OCI-LY3 (cell line): ENCODE measurements around the gene PDE1A.

ENCODE experiments used
- H2AFZ ChIP-seq: fragments of 200-600, 300-600 bp; shearing (Covaris generic); 2 replicates; pipeline ENCODE4 v1.6.0; 2014; ENCODE audit warnings: antibody characterized with exemption, low read depth, low read length
- H3K27ac ChIP-seq: fragments of 200-600, 300-600 bp; sonication (generic); 2 replicates; pipeline ENCODE4 v1.5.1; 2014; ENCODE audit warnings: mild to moderate bottlenecking, low read length, moderate library complexity, mixed read lengths
- H3K27me3 ChIP-seq: fragments of 200-600, 300-600 bp; sonication (generic); 2 replicates; pipeline ENCODE4 v1.6.1; 2014; ENCODE audit warnings: low read depth, low read length, mixed read lengths
- H3K36me3 ChIP-seq: fragments of 200-600, 300-600 bp; sonication (generic); replicated peaks from 2 replicates; pipeline ENCODE3; 2014; ENCODE audit warnings: low read depth, low read length, mixed read lengths
- H3K4me1 ChIP-seq: fragments of 300-600, 200-600 bp; sonication (generic); 2 replicates; pipeline ENCODE4 v1.6.1; 2014; ENCODE audit warnings: low read length, mixed read lengths
- H3K4me2 ChIP-seq: fragments of 200-600, 300-600 bp; sonication (generic); 2 replicates; pipeline ENCODE4 v1.6.1; 2014; ENCODE audit warnings: low read length, mixed read lengths
- H3K4me3 ChIP-seq: fragments of 300-600, 200-600 bp; sonication (generic); 2 replicates; pipeline ENCODE4 v1.5.1; 2014; ENCODE audit warnings: antibody characterized with exemption, mild to moderate bottlenecking, low read length, moderate library complexity
- H3K79me2 ChIP-seq: fragments of 300-600, 200-600 bp; shearing (Covaris generic); 2 replicates; pipeline ENCODE4 v1.6.1; 2014; ENCODE audit warnings: mild to moderate bottlenecking, low read length, mixed read lengths
- H3K9ac ChIP-seq: fragments of 300-600, 200-600 bp; shearing (Covaris generic); 2 replicates; pipeline ENCODE4 v1.6.0; 2014; ENCODE audit warnings: mild to moderate bottlenecking, low read length, moderate library complexity
- H3K9me3 ChIP-seq: fragments of 200-600, 300-600 bp; shearing (Covaris generic); 2 replicates; pipeline ENCODE4 v1.6.1; 2014; ENCODE audit warnings: low read length, mixed read lengths; ENCODE audit not compliant: insufficient read depth
- H4K20me1 ChIP-seq: fragments of 200-600, 300-600 bp; sonication (generic); 2 replicates; pipeline ENCODE4 v1.6.1; 2016; ENCODE audit warnings: low read length, mixed read lengths; ENCODE audit not compliant: insufficient read depth
- EZH2phosphoT487 ChIP-seq: fragments of 200-600 bp; shearing (Covaris generic); IDR thresholded peaks from 2 replicates; pipeline ENCODE4 v1.6.1; 2018; ENCODE audit warnings: antibody characterized with exemption, mixed run types, low read depth
- TF ChIP-seq, protein P1 (sequence below): fragments of 200-600, 300-600 bp; sonication (generic); IDR thresholded peaks from 2 replicates; pipeline ENCODE4 v1.5.1; 2014; ENCODE audit warnings: antibody characterized with exemption, low read length, low read depth

Gene PDE1A

DNA sequence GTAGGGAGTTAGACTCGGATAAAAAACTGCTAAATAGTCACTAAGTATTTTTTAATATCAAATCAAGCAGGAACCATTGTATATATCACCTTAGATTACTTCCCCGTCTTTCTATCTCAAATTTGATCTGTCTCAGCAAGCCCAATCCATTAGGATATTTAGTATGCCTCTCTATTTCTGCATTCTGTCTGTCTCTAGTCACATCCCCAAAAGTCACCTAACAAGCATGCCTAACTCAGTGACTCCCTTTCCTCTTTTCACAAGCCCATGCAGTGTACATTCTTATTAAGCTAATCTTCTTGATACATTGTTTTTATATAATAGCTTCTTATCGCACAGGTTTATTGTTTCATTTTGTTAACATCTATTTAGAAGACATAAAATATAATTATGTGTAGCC, 57.8 kb downstream of the PDE1A start:
- Histone ChIP-seq H3K79me2 (no peaks in the 10 kb centered on the region), H3K9ac (no peak overlapping the region), H3K4me1 (no peaks in the 10 kb centered on the region), H4K20me1 (no peaks in the 10 kb centered on the region), H3K27me3 (no peaks in the 10 kb centered on the region), H3K4me3 (no peak overlapping the region), H2AFZ (no peak overlapping the region), H3K4me2 (no peak overlapping the region), H3K27ac (no peak overlapping the region), H3K9me3 (peaks cover 3% of the 10 kb centered on the region; the same call in 1 of the 2 replicates), H3K36me3 (no peaks in the 10 kb centered on the region)
- no peak for TF ChIP-seq EZH2phosphoT487

DNA sequence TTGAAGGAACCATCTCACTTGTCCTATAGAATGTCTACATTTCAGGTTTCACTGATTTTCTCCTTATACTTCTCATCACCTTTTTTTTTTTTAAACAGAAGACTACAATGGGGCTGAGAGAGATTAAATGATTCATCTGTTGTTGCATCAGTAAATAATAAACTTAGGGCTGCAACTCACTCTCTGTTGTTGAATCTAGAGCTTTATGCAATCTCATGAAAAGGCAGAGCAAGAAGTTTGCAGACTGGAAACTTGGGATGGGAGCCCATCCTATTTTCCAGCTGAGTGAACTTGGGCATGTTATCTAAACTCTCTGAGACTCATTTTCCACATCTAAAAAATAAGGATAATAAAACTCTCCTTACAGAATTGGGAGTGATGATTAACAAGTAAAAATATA, 58.4 kb downstream of the PDE1A start:
- Histone ChIP-seq H4K20me1 (no peaks in the 10 kb centered on the region), H2AFZ (no peak overlapping the region), H3K9ac (no peak overlapping the region), H3K9me3 (no peaks in the 10 kb centered on the region), H3K4me3 (no peak overlapping the region), H3K27me3 (no peaks in the 10 kb centered on the region), H3K27ac (no peak overlapping the region), H3K36me3 (no peaks in the 10 kb centered on the region), H3K79me2 (no peaks in the 10 kb centered on the region), H3K4me2 (no peak overlapping the region), H3K4me1 (no peaks in the 10 kb centered on the region)
- TF ChIP-seq, protein P1, sequence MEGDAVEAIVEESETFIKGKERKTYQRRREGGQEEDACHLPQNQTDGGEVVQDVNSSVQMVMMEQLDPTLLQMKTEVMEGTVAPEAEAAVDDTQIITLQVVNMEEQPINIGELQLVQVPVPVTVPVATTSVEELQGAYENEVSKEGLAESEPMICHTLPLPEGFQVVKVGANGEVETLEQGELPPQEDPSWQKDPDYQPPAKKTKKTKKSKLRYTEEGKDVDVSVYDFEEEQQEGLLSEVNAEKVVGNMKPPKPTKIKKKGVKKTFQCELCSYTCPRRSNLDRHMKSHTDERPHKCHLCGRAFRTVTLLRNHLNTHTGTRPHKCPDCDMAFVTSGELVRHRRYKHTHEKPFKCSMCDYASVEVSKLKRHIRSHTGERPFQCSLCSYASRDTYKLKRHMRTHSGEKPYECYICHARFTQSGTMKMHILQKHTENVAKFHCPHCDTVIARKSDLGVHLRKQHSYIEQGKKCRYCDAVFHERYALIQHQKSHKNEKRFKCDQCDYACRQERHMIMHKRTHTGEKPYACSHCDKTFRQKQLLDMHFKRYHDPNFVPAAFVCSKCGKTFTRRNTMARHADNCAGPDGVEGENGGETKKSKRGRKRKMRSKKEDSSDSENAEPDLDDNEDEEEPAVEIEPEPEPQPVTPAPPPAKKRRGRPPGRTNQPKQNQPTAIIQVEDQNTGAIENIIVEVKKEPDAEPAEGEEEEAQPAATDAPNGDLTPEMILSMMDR = no peak
- no peak for TF ChIP-seq EZH2phosphoT487

DNA sequence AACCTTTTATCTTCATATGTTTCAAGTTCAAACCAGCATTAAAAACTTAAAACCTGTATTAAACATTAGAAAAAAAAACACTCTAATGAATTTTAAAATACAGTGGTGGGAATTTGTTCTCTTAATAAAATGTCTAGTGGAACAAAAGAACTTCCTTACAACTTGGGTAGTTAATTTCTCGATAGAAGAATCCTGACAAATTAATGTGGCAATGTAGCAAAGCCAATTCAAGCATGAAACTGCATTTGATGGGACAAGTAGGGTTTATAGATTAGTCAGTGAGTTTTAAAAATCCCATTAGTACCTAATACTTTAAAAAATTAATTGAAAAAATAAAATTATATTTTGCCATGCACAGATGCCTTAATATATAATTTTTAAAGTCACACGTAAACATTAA, 59.4 kb downstream of the PDE1A start:
- Histone ChIP-seq H3K27ac (no peak overlapping the region), H3K36me3 (no peaks in the 10 kb centered on the region), H3K27me3 (no peaks in the 10 kb centered on the region), H3K9ac (no peak overlapping the region), H3K79me2 (no peaks in the 10 kb centered on the region), H3K9me3 (no peaks in the 10 kb centered on the region), H3K4me1 (no peaks in the 10 kb centered on the region), H3K4me2 (no peak overlapping the region), H2AFZ (no peak overlapping the region), H3K4me3 (no peak overlapping the region), H4K20me1 (no peaks in the 10 kb centered on the region)
- TF ChIP-seq EZH2phosphoT487 = no peak
- TF ChIP-seq, protein P1 = no peak

DNA sequence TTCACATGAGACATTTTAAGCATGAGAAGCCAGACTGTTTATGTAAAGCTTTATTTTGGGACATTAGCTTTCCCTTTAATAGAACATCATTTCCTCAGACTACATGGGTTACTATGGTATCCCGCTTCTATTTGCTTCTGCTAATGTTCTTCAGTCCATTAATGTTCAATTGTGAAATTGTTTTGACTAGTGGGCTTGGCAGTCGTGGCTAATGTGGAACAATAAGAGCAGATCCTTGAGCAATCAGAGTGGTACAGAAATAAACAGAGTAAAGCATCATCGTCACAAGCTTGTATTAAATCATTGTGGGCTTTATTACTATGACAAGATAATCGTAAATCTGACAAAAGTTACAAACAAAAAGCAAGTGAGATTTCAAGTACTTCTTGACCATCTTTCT, 60.2 kb downstream of the PDE1A start:
- no peak overlapping the region for H3K4me3 ChIP-seq
- H2AFZ ChIP-seq = no peak overlapping the region
- no peaks in the 10 kb centered on the region for H3K4me1 ChIP-seq
- H4K20me1 ChIP-seq = no peaks in the 10 kb centered on the region
- H3K36me3 ChIP-seq = no peaks in the 10 kb centered on the region
- no peak overlapping the region for H3K4me2 ChIP-seq
- no peaks in the 10 kb centered on the region for H3K79me2 ChIP-seq
- no peak for TF ChIP-seq EZH2phosphoT487
- TF ChIP-seq, protein P1 = no peak
- H3K9me3 ChIP-seq = no peaks in the 10 kb centered on the region
- no peaks in the 10 kb centered on the region for H3K27me3 ChIP-seq
- no peak overlapping the region for H3K9ac ChIP-seq
- no peak overlapping the region for H3K27ac ChIP-seq

DNA sequence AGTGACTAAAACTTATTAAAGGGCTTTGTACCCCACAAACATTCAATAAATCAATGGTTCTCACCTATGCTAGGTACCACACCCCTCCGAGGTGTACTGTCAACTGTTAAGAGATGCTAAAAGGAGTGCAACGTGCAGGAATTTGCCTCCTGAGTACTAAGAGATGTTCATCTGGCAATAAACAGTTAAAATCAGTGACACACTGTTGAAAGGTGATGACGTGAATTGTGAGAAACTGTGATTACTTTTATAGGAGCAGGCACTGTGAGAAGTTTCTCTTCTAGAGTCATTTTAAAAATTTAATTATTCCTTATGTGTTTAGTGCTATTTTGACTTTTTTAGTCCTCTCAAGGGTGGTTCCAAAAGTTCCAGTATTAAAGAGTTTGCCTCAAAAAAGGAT, 61.0 kb downstream of the PDE1A start:
- Histone ChIP-seq H2AFZ (no peak overlapping the region), H4K20me1 (no peaks in the 10 kb centered on the region), H3K79me2 (no peaks in the 10 kb centered on the region), H3K9me3 (no peaks in the 10 kb centered on the region), H3K27me3 (no peaks in the 10 kb centered on the region), H3K4me3 (no peak overlapping the region), H3K27ac (no peak overlapping the region), H3K9ac (no peak overlapping the region), H3K36me3 (no peaks in the 10 kb centered on the region), H3K4me2 (no peak overlapping the region), H3K4me1 (no peaks in the 10 kb centered on the region)
- no peak for TF ChIP-seq EZH2phosphoT487
- TF ChIP-seq, protein P1 = no peak
